ENCODE measurements around the gene FTO.

FTO gene

DNA sequence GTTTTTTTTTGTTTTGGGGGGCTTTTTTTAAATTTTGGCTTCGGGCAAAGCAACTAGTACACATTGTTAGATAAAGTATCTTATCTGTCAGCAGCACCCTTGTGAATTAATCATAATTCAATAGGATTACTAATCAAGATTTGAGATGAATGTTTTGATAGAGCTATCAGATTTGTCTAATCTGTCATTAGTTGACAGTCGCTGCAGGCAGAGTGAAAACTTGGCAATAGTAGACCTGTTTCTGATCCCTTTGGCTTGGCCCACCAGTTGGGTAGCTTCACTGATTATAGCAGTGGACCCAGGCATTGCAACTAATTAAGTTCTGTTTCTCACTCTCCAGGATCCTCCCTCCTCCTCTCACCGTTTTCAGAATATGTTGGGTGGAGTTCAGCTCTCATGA, 324.0 kb downstream of the FTO start:
- no peak for DNase-seq

DNA sequence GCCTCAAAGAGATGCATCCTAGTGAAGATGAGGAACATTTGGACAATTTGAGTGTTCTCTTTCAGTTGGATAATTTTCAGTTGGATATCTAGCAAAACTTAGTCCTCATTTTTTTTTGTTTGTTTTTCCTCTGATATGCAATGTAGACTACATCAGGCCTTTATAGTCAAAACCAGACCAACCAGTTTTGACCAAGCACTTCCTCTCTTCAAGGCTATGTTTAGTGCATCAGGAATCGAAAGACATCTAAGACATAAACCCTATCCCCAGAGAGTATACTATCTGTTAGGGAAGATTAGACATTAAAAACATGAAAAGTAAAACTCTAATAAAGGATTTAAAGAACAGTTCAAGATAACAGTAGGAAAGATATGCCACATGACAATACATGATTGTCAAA, 326.5 kb downstream of the FTO start:
- no peak for DNase-seq

DNA sequence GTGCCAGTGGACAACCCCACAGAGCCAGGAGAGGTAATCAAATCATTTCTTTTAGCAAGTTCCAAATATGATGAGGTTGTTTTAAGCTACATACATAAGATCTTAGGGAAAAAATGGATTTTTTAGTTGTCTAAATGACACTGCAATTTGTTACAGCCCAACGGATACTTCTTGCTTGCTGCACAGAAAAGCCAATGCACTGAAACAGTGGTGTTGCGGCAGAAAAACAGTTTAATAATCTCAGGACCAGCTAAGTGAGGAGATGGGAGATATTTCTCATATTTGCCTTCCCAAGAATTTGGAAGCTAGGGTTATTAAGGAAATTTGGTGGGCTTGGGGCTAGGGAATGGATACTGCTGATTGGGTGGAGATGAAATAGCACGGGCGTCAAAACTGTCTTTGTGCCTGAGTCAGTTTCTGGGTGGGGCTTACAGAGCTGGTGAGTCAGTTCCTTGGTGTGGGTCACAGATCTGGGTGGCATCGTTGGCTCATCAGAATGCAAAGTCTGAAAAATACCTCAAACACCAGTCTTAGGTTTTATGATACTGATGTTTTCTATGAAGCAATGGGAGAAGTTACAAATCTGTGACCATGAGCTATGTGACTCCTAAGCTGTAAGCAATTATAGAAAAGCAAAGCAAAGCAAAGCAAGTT, 327.3 kb downstream of the FTO start:
- no peak for DNase-seq

DNA sequence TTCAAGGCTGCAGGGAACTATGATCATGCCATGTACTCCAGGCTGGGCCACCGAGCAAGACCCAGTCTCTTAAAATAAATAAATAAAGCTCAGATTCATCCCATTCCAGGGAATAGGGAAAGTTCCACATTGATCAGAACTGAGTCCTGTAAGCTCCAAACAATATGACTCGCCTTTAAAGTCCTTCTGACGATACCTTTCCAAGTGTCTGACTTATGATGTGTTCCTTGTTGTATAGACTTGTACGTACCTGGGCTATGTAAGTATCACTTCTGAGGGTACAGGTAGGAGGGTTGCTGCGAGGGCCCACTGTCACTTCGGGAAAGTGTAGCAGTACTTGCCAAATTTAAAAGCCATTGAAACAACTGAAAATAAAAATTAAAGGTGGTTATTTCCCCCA, 329.8 kb downstream of the FTO start:
- no peak for DNase-seq

DNA sequence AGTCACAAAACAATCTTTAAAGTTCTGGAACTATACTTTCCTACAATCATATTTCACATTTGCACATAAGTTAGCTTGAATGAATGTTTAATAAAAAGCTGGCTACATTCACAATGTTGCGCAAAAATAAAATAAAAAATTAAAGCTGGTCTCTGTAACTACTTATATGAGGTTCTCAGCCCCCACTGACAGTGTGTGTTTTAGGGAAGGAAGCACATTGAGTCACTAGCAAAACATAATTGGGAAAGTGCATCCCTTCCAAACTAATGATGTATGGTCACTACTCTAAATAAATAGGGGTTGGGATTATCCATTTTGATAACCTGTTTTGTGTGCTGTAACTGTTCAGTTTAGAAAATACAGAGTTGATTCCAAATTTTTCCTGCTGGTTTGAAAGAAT, 330.7 kb downstream of the FTO start:
- no peak for DNase-seq

DNA sequence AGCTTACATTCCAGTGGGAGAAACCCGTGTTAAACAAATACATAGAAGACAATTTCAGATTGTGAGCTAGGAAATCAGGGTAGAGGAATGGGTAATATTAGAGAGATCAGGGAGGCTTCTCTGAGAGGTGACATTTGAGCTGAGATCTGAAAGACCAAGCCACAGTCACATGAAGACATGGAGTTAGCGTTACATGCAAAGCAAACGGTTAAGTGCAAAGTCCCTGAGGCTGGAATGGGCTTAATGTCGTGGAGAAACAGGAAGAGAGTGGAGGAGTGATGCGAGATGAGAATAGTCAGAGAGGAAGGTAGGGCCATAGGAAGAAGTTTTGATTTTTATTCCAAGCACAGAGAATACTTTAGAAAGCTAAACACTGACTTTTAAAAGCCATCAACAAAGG, 336.5 kb downstream of the FTO start:
- DNase-seq = no peak

DNA sequence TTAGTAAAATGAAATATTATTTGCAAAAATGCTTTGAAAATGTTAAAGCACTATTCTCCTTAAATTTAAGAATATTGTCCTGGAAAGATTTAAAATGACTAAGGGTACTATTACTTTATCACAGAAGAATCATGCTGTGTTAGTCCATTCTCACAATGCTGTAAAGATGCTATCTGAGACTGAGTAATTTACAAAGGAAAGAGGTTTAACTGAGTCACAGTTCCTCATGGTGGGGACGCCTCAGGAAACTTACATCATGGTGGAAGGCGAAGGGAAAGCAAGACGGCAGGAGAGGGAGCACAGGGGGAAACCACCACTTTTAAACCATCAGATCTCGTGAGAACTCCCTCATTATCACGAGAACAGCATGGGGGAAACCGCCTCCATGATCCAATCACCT, 337.0 kb downstream of the FTO start:
- no peak for DNase-seq

DNA sequence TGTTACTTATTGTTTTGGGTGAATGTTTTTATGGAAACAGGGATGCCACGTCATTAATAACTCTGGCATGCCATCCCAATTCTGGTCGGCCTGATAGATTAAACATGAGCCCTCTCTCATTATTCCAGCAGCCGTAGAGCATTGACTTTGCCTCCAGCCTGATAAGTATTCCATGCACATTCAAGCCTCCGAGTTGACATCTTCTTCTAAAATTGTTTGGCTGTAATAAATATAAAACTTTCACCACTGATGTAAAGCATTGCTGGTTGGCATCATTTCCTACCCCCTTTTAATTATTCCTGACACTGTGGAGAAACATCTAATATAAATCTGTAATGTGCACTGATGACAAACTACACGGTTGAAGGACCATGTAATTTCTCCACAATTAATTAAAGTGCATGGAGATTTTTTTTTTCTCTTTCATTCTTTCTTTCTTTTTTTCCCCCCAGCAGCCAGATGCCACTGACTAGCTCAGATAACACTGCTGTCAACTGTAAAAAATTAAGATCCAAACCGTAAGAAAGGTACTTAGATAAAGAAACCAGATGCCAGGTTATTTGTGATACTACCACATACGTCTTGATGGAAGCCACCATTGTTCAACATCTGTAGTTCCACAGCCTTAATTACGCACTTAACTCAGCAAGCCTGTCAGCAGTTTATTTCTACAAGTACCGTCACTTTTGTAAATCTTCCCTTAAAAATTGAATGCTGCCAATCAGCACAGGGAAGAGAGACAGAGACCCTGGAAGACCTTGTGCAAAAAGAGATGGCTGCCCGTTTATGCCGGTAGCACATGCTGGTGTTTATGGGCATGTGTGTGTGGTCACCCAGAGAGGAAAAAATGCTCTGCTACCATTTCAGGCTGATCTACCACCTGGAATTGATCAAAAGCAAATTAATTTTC, 344.9 kb downstream of the FTO start:
- no peak for DNase-seq

DNA sequence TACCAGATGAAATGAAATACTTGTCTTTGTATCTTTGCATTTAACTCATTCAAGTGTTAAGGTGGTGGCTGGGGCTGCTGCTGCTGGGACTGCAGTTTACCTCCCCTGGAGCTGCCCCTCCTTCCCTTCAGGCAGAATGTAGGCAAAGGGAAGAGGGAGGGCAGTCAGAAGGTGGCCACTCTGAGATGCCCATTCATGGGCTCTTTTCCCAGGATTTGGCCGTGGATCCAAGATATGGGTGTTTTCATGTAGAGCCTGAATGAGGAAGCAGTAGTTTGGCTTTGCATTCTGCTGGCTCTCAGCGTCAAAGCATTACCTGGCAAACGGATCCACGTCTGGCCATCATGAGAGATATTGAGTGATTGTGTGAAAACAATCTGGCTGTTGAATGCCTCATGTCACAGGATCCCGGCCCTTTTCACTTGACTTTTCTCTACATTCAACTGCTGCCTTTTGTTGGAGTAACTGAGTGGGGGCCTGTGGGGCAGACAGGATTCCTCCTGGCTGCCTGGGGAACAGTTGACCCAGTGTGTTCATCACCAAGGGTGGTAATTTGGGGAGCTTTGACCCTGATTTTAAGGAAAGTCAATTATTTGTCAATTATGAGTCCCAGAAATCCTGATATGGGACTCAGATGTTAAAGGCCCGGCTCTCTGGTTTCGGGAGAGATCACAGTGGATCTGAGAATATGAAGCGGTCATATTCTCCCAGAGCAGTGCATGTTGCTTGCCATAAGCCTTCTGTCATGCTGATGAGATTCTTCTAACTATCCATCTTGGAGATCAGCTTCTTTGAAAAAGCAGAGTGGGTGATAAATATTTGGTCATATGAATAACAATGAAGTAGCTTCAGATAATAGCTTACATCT, 345.9 kb downstream of the FTO start:
- DNase-seq = no peak

DNA sequence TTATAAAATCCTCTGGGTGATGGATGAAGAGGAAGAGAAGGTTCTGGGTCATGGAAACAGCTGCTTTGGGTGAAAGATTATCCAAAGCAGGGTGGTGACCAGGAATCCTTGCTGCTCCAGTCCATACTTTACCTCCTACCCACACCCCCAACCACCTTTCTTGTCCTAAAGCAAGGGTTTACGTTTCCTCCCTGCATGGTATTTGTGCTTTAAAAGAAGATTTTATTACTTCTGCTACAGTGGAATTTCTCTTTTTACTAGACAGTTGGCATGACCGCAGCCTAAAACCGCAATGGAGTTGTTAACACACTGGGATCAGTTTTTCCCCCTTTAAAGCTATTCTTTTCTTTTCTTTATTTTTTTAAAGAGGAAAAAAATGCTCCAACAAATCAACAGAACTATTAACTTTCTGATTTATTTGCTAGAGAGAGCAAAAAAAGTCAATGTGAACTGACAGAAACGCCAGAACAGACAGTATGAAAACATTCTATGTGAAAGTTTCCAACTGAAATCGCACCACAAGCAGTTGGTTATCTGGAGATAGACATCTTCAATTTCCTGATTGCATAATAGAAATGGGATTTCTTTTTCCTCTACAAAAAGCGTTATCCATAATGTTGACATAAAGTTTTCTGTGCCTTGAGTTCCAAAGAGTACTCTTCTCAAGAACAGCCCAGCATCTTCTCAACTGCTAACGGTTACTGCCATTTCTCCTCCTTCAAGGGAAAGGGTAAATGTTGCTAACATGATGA, 346.7 kb downstream of the FTO start:
- DNase-seq = no peak

DNA sequence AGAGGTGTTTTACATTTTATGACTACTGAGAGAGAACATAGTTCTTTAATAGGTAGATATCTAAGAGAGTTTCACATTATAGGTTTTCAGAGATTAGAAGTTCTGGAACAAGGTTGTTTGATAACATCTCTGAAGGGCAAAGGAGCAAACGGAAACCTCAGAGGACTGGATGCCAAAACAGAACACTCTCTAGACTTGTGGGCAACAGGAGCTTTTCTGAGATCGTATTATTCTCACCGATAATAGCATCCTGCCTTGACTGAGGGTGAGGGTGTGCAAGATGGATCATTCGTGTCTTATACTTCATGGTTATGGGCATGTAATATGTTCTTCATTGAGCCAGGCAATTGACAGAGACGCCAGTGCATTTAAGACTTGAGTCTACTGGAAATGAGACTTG, 347.9 kb downstream of the FTO start:
- no peak for DNase-seq

DNA sequence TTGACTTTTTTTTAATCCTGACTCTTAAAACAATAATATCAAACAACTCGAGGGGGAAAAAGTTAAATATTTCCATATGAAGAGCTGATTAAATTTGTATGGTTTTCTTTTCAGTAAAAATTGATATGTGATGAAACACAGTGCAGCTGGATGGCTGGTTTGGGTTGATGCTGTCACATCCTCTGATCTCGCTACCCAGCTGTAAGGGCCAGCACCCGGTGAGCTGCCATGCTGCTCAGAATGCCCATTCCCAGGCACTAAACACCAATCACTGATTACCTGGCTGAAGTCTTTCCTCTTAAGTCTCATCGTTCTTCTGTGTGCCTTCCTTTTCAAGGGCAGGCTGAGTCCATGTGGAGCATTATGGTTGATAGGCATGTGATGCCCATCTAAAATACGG, 348.3 kb downstream of the FTO start:
- DNase-seq = no peak

DNA sequence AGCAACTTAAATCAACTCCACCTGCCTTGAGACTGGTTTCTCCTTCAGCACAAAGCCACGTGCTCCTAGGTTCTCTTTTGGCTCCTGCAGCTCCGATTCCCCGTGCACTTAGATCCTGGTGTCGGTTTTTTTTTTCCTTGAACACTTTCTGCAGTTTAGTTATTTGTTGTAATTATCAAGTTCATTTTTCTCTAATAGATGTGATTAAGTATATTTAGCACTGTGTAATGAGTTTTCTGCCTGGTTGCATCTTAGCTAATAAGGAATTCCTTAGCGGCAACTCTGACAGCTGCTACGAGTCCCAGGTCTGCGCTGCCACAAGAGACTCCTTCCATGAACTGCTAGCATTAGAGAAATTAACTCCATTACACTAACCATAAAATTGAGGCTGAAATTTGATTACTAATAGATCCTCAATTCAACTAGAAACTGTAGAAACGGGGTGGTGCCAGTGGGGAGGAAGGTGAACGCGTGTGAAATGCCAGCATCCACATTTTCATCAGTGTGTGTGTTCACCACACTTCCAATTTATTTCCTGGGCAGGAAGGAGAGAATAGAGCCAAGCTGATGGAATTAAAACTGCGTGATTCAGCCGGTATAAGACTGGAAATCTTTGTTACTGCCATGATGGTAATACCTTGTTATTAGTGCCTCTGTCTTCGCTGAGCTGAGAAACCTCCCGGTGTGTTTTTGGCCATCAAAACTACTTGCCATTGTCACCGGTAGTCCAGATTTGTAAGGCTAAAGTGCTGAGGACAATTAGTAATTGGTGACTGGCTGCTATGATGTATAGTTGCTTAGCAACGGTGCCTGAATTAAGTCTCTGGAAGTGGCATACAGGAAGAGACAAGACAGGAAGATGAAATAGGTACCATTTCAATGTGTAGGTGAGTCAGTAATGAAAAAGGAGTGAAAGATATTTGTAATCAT, 350.2 kb downstream of the FTO start:
- DNase-seq = no peak

DNA sequence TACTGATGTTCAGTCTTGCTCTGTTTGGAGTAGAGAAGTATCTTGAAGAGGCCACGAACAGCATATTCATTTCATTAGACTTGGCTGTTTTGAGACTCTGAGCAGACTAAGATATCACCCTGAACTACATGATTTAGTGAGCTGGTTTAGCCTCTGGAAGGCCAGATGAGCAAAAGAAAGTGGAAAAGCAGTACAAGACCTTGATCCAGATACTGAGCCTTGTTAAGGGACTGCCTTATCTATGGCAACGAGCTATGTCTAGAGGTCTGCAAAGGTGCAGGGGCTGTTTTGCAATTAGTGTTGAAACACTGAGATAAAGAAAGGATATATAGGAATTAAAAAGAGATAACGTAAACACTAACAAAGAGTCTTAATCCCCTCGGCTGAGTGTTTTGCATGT, 351.2 kb downstream of the FTO start:
- no peak for DNase-seq

DNA sequence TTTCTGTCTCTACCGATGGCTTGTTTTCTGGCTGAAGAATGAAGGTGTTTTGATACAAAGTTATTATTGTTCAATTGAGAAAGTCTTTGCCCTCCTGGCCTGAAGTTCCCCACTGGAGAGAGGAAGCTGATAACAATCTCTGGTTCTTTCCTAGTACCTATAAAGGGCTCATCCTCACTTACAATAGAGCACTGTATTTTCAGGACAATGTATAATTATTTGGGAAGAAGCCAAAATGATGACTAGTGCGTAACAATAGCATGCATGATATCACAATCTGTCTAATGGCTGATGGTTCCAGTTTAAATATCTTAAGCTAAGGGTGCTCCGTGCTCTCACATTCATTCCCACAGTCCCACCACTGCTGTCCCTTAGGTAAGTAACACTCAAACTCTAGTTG, 351.9 kb downstream of the FTO start:
- no peak for DNase-seq

DNA sequence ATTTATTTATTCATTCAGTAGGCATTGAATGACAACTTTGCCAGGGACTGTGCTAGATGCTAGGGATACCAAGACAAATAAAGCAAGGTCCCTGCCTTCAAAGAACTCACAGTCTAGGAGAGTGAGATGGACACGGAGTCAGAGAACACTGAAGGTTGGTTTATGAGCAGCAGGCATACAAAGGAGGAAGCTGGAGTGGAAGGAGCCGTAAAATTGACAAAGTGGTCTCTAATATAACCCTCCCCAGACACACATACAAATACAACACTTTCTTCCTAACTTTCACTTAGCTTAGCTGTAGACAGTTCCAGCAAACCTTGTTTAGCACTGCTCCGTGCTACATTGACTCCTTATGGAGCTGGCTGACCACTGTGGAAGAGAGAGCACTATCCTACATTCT, 353.0 kb downstream of the FTO start:
- DNase-seq = no peak

DNA sequence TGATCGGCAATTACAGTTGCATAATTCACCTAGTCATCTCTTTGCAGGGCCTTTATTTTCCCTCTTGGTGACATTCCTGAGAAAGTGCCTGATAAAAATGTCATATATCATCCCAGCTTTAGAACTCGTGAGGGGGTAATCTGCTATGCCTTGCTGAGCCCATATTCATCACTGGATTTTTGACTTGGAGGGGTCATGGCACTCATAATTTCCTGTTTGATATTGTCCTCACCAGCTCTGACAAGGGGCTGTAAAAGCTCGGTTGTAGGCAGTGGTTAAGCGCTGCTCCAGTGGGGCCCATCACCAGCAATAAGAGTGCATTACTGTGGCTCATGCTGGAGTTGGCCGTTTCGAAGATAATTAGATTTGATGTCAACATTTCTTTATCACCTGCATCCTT, 355.4 kb downstream of the FTO start:
- no peak for DNase-seq

DNA sequence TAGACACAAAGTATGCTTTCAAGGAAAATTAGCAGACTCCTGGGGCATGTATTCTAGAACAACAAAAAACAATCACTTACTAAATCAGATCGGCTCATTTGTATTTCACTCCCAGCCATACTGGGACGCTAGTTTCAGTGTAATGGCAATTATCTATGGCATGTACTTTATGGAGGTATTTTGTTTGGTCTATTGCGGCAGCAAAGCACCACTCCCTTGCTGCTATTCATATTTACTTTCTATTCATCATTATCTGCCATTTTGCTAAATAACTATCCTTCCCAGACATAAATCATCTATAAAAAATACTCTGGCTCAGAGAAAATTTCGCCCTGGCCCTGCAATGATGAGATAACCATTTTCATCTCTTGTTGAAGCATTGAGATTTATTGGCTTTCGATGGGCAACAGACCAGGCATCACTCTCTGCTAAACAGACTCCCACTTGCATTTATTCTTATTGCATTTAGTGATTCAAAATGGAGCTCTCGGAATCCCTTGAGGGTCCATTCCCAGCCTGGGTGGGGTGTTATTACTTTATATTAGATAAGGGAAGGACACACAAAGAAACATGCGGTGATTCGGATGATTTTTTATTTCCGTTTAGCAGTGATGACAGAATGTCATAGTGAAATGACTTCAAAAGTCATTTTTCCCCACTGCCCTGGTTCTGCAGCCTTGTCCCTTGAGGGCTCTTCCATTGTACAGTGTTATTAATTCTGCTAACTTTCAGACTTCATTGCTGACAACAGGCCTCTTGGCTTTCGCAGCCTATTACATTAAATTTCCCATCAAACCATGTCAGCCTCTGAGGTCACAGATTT, 356.9 kb downstream of the FTO start:
- DNase-seq = no peak

DNA sequence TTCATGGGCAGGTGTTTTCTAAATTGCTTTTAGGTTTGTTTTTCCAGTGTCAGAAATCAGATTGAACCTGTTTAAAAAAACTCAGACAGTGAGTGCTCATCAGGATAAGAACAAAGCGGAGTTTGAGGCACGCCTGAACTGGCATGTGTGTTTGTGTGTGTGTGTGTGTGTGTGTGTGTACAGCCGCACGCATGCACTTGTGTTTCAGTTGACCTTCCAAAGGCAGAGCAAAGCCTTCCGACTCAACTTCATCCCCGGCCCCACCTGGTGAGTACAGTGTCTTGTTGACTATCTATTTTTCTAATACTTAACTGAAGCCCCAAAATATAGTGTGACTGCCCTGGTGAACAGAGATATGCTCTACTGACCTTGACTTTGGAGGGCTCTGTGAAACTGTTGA, 357.5 kb downstream of the FTO start:
- DNase-seq = no peak

DNA sequence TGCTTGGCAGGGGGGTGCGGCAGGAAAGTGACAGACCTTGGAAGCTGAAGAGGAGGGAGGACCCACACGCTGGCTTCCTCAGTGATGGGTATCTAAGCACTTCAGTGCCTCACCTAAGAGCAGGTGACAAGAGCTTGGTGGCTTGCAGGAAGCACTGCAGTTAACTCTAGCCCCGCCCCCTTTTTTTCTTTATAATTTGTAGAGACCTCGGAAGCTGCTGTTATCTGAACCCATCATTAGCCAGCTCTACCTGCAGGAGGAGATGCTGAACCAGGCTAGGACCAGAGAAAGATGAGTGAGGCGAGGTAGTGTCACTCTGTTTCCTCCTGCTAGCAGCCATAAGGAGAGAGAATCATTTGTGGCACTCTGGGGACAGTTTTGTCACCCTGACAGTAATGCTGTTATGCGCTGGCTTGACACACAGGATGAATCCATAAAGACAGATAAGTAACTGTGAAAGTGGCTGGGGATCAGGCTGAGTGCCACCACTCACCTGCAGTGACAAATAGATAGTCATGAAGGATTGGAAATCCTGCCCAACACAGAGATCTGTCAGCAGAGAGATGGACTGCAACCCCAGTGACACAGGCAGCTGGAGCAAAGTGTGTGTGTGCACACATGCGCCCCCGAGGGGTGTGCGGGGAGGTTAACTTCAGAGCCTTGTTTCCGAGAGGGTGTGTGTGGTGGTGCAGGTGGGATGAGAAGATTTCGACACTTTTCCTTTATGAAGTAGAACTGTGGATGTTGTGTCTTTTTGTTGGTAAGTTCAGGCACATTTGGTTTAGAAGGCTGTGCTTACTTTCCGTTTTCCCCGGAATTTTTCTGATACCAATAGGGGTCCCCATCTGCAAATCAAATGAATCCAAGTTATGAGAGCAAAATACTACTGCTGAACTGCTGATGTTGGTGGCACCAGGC, 358.7 kb downstream of the FTO start:
- no peak for DNase-seq

Measured in effector CD4-positive, alpha-beta T cell (primary cell).